Erythroblast (primary cell): ENCODE measurements around the gene MRPL28.

Experiments
- GATA1 ChIP-seq: IDR thresholded peaks from 2 replicates; pipeline ENCODE4 v1.6.1; 2011; ENCODE audit warnings: low read depth, mild to moderate bottlenecking, control low read depth, low read length, moderate library complexity
- POLR2A ChIP-seq: IDR thresholded peaks from 2 replicates; pipeline ENCODE4 v1.6.1; 2011; ENCODE audit warnings: mild to moderate bottlenecking, low read length

GRCh38 chr16:359067-359763 is 11.1 kb downstream of the MRPL28 start:
- TF ChIP-seq POLR2A (no peak), GATA1 (no peak)
